HG03280 (cell line): Measurements from ENCODE around the gene NKX1-2.

Source experiments
- ATAC-seq: cut with Tn5 transposase; IDR thresholded peaks from one replicate; pipeline ENCODE4 v1.9.1; 2021; ENCODE audit warnings: mild to moderate bottlenecking, moderate library complexity; ENCODE audit not compliant: unreplicated experiment

The NKX1-2 gene

DNA sequence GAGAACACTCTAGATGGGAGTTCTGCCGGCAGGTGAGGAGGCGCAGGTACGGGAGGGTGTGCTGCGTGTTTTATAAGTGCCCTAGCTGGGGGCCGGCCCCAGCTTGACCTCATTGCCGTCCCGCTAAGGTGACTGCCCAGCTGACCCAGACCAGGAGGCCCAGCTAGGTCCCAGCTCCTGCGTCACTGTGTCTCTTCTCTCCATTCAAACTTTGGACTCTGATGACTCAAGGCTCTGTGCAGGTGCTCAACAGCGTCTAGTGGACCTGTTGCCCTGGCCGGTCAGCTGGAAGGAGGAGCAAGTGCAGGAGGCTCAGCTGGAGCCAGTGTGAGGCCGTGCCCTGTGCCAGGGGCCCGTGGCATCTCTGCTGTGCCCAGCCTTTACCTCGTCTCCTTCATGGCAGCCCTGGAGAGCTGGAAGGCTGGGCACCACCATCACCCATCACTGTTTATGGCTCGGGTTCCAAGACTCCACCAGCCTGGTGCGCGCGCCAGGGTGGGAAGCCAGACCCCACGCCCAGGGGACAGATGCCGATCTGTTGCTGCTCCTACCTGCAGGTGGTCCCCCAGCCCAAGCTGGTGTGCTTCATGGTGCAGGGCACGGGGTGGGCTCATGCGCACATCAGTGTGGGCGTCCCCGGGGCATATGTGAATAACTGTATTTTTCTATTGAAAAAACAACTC, 26.3 kb upstream of the NKX1-2 start:
- no peak for ATAC-seq

DNA sequence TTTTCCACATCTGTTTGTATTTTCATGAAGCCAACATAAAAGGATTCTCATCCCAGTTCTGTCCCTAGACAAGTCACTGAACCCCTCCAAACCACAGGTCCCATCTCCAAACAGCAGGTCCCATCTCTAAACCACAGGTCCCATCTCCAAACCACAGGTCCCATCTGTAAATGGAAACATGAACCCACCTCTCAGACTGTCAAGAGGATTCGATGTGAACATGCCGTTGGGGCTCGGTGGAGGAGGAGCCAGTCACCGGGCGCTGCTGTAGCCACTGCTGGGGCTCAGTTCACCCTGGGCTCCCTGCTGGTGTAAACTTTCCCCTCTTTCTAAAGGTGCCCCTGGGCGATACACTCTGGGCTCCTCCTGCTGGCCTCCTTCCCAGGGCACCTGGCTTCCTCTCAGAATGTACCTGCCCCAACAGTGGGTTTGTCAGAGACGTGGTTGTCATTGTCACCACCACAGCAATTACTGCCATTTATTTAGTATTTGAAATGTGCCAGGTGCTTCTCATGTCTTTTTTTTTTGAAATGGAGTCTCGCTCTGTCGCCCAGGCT, 24.8 kb upstream of the NKX1-2 start:
- no peak for ATAC-seq

DNA sequence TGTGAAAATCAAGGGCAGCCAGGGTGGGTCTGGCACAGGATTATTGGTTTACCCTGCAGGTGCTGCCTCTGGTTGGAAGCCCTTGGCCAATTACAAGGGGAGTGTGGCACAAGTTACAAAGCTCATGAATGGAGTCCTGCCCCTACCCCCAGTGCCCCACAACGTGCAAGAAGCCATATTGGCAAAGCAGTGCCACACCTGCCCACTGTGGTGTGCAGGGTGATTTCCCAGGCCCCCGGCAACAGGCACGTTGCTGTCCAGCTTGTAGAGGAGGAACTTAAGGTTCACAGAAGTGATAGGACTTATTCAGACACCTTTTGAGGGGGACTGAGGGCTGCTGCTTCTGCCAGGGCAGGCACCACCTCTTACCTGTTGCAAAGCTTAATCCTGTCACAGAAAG, 23.2 kb upstream of the NKX1-2 start:
- ATAC-seq: no peak

DNA sequence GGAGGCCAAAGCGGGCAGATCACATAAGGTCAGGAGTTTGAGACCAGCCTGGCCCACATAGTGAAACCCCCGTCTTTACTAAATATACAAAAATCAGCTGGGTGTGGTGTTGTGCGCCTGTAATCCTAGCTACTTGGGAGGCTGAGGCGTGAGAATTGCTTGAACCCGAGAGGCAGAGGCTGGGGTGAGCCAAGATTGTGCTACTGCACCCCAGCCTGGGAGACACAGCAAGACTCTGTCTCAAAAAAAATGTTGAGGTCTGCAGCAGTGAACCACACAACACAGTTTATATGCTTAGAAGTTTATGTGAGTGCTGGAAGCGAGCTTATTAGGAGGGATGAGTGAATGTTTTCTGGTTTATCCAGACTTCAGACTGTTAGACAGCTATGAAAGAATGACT, 22.2 kb upstream of the NKX1-2 start:
- ATAC-seq: no peak

DNA sequence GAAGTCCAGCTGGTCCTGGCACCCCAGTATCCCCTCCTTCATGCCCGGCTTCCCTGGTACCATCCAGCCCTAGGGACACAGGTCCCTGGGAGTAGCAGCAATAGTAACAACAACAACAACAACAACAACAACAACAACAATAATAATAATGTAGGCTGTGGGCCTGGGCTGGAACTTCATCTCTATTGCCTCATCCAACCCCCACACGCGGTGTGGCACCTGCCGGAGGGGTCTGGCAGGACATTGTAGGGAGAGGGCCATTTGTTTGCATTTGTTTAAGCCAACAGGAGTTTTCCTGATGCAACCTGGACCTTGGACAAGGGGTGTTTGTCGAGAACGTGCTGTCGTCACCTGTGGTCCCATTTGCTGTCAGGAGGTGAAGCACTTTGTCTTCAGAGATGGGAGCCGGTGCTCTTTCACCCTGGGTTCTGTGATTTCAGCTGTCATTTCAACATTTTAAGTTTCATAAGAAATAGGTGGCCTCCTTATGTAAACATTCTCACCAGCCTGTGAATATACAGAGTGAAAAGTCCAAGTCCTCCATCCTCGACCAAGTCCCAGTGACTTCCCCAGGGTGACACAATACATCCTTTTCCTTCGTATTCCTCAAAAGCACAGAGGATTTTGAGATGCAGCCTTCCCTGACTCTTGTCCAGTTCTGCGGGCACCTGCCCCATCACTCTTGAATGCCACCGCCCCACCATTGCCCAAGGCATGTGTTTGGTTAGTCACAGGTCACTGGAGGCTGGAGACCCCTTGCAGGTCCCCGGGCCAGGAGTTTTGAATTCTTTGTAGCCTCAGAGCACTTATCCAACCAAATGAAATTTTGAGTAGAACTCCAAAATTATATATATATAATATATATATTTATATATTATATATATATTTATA, 21.0 kb upstream of the NKX1-2 start:
- ATAC-seq: no peak

DNA sequence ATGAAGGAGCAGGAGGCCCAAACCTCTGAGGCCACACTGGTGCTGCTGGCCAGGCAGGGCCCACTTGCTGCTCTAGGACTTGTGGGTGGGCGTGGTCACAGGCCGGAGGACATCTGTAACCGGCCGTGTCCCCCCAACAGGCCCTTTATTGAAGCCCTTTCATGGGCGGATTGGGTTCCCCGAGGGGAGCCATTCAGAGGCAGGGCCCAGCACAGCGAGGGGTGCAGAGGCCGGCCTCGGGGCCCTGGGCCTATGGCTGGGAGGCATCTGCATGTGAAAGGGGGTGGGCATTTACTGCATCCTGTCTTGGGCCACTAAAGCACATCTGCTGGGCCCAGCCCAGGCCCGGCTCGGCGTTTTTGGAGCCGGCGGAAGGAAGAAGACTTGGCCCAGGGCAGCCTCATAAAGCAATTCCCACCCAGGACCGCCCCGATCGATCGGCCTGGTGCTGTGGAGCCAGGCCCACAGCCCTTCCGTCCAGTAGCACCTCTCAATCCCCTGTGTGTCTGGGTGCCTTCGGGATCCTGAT, 20.2 kb upstream of the NKX1-2 start:
- no peak for ATAC-seq

DNA sequence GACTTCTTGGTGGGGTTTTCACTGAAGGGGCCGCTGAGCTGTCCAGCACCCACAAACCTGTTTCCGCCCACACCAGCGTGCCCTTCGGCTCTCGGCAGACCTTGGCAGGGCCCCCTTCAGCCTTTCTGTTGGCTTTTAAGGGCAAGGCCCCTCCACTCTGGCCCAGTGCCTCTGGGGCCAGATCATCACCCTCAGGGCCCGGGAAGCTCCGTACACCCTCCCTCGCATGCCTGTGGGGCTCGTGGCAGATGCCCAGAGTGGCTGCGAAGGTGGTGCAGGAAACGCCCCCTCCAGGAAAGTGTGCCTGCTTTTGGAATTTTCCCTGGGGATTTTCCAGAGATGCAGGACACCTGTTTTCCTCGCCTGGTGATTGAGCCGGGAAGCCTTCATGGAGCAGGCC, 18.8 kb upstream of the NKX1-2 start:
- ATAC-seq: no peak

DNA sequence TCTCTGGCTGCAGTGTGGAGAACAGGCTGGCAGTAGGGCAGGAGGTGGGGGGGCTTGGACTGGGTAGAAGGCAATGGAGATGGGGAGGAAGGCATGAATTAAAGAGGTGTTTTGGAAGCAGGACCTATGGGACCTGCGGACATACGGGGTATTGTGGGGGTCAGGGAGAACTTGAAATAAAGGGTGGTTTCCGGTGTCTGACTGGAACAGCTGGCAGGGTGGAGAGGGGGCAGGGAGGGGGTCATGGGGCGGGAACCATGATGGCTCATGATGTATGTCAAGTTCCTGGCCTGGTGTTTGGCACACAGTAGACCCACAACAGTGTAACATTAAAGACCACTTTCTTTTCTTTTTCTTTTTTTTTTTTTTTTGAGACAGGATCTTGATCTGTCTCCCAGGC, 17.3 kb upstream of the NKX1-2 start:
- ATAC-seq: no peak

DNA sequence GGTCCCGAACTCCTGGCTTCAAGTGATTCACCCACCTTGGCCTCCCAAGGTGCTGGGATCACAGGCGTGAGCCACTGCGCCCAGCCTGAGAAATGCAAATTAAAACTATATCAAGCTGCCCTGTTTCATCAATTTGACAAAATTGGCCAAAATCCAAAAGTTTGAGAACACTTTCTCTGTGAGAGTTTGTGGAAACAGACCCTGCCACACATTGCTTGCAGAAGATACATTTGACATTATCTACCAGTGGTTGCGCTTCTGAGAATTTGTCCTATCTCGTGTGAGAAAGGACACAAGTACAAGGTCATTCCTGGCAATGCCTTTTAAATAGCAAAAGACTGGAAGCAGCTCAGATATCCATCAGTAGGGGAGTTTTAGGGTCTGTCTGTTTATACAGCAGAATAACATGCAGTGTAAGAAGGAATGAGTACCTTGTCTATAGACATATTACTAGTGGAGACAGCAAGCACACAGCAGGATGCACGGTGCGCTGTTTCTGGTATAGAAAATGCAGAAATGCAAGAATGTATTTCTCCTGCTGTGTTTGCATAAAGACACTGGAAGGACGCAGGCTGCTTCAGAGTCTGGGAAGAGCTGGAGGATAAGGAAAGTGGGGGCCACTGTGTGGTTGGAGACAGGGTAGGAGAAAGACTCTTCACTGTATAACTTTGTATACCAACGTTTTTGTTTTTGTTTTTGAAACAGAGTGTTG, 16.1 kb upstream of the NKX1-2 start:
- ATAC-seq: no peak

DNA sequence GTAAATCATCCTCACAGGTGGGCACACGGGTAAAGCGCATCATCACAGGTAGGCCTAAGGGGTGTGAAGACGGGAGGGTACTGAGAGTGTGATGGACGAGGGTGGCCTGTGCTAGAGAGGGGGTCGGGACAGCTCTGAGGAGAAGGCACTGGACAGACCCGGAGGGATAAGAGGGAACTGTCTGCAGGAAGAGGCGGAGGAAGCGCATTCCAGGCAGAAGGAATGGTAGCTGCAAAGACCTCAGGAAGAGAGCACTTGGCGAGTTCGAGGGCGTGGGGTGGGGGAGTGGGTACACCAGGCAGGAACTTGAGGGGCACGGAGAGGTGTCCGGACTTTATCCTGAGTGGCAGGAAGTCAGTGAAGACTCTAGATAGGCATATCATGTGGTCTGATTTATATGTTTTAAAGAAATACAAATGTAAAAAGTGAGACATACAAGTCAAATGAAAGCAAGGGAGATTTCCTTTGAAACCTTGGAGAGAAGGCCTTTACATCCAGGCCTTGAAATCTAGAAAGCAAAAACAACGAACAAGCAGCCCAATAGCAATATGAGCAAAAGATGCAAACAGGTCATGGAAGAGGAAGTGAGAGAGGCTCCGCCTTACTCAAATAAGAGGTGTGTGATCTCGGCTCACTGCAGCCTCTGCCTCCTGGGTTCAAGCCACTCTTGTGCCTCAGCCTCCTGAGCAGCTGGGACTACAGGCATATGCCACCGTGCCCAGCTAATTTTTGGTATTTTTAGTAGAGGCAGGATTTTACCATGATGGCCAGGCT, 15.4 kb upstream of the NKX1-2 start:
- ATAC-seq: peak; percentile 29

DNA sequence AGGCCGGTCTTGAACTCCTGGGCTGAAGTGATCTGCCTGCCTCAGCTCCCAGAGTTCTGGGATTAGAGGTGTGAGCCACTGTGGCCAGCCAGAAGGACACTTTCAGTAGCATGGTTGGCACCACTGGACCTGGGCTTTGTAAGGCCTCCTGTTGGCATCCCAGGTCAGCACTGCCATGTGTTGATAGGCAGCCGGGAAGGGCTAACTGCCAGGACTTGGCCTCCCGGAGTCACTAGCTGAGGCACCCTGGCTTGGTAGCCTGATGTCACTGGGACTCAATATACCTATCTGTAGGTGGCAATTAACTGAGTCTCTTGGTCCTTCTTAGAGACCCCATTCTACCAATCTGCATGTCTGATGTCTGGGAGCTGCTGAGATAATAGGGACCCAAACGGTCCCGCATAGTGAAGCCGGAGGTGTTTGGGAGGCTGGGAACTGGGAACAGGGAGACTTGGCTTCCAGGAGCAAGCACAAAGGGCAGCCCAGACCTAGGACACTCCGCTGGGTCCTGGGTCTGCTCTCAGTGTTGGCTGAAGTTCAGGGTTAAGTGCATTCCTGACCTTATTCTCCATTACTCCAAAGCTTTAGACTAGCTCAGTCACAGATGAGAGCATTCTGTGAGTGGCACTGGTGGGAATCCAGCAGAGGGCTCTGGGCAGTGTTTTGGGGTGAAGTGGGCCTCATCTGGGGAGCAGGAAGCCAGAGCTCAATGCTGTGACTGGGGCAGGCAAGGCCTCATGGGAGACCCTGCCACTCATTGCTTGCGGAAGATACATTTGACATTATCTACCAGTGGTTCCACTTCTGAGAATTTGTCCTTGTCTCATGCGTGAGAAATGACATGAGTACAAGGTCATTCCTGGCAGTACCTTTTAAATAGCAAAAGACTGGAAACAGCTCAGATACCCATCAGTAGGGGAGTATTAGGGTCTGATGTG, 14.5 kb upstream of the NKX1-2 start:
- no peak for ATAC-seq

DNA sequence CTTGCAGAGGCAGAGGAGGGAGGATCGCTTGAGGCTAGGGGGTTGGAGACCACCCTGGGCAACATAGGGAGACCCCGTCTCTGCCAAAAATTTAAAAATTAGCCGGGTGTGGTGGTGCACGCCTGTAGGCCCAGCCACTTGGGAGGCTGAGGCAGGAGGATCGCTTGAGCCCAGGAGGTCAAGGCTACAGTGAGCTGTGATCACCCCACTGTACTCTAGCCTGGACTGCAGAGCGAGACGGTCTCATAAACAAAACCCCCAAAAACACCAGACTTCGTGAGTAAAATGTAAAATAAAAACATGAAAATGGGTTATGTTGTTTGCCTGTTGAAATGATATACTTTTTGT, 12.5 kb upstream of the NKX1-2 start:
- no peak for ATAC-seq

DNA sequence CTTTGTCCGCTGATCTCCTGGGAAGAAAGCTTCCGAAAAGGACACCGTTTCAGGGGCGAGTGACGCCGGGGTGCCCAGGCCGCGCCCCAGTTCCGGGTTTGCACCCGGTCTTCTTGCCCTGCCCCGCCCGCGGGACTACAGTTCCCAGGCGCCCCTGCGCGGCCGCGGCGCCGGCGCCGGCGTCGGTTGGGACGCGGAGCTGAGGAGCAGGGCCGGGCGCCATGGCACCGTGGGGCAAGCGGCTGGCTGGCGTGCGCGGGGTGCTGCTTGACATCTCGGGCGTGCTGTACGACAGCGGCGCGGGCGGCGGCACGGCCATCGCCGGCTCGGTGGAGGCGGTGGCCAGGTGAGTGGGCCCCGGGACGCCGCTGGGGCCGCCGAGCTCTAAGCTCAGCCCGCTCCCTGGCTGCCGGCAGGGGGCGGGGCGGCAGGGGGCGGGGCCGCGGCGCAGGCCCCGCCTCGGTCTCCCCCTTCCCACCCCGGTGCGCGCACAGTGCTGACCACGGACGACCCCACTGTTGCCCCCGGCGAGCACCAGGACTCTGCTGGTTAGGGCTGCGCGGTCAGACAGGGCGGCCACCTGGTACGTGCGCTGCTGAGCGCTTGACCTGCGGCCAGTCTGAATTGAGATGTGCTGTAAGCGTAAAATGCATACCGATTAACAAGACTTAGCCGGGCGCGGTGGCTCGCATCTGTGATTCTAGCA, 12.0 kb upstream of the NKX1-2 start, which contains the start of gene LHPP:
Gene LHPP (plus strand): TSS at position 182 of the 706 bp plus-strand sequence. CDS start 40 bp downstream, at position 222.
- peak; percentile 98 for ATAC-seq

DNA sequence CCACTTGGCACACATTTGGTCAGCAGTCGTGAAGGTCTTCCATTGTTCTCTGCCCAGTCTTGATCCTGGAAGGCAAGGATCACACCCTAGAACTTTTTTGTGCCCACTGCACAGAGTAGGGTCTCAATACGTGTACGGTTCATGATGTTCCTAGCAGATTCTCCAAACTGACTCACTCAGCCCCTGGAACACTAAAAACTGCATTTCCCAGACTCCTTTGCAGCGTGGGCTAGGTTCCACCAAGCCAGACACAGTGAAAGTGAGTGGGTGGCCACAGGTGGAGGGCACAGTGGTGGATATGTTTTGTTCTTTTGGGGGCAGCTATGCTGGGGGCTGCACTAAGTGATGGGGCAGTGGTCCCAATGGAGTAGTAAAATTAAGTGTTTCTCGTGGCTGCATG, 10.3 kb upstream of the NKX1-2 start:
- ATAC-seq: no peak

DNA sequence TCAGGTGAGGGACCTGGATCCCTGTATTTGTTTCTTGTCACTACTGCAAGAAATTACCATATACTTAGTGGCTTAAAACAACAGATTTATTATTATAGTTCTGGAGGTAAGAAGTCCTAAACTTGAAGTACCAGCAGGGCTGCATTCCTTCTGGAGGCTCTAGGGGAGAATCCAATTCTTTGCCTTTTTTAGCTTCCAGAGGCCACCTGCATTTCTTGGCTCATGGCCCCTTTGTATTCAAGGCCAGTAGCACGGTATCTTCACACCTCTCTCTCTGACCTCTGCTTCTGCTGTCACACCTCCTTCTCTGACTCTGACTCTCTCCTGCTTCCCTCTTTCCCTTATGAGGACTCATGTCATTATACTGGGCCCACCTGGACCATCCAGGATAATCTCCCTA, 9.6 kb upstream of the NKX1-2 start:
- ATAC-seq: no peak

DNA sequence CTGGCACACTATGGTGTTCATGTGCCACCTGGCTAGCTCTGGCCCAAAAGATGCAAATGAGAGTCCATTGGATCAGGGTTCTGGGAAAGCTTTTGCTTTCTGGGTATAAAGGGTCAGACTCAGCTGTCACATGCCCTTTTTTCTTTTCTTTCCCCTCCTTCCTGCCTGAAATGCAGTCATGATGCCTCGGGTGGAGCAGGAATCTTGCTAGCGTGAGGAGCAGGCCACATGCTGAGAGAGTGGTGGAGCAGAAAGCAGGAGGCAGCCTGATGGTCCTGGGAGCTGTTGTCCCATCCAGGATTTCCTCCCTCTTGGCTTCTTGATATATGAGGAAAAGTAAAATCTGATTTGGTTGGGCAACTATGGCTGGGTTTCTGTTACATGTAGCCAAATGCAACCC, 9.1 kb upstream of the NKX1-2 start:
- ATAC-seq: no peak

DNA sequence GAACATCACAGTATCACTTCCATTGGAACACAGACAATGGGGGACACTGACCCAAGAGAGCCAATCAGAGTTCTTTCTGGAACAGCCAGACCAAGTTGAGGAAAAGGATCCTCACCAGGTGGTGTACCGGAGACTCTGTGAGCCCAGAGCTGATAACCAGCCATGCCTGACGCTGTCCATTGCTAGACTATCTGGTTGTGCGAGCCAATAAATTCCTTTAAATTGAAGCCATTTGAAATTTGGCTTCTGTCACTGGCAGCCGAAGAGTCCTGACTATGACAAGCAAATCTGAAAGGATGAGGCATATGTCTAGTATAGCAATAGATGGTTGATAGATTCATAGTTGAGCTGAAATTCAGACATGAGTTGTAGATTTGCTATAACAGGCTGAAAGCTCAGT, 8.6 kb upstream of the NKX1-2 start:
- ATAC-seq: no peak

DNA sequence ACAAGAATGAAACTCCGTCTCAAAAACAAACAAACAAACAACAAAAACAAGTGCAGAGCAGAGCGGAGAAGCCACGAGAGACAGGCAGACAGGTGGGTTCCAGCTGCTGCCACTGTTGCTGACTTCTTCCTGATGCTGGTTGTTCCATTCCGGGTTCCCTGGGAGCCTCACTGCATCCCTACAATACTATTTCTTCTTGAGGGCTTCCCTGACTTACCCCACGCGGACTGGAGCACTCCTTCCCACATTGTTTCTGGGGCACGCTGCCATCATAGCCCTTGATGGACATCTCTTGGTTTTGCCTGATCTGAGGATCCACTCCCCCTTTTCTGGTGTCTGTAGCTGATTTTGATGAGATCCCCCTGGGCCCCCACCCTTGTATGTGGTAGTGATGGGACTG, 5.6 kb upstream of the NKX1-2 start:
- ATAC-seq: no peak
